DMS153 (cell line): ENCODE results near the gene TMEM191C.
"Not testable (repeated sequence)": the region's sequence is repeated elsewhere in the genome, so short reads cannot be mapped to it uniquely, and the experiment has no call there.

Experiments
- DNase-seq: peaks from one replicate; lab custom pipeline; 2025; lab: John Stamatoyannopoulos, UW

TMEM191C gene

DNA sequence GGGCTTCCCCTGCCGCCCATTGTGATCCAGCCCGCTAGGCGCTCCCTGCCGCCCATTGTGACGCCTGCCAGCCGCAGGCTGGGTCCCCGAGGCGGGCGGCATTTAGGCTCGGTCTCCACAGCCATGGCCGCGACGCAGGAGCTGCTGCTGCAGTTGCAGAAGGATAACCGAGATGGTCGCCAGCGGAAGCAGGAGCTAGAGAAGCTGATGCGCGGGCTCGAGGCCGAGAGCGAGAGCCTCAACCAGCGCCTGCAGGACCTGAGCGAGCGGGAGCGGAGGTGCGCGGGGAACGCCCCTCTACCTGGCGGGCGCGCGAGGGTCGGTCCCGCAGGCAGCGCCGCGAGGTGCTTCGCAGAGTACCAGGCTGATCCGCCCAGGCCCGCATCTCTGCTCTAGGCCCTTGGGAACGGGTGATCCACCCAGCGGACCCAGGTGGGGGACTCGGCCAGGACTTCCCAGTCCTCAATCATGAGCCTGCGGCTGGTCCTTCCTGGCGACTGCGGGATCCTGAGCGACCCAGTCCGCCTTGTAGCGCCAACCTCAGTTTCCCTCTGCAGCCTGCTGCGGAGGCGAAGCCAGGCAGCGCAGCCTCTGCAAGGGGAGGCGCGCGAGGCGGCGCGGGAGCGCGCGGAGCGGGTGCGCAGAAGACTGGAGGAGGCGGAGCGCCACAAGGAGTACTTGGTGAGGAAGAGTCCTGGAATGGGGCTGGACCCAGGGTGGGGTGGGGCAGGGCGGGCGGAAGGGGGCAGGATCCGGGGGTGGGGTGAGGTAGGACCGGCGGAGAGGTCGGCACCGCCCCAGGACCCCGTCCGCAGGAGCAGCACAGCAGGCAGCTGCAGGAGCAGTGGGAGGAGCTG is at the start of gene TMEM191C:
Gene TMEM191C, plus strand, starts transcription at position 51 of the 857 bp plus-strand sequence. Its CDS starts 73 bp downstream, at position 124.
- DNase-seq, result not testable (repeated sequence)

DNA sequence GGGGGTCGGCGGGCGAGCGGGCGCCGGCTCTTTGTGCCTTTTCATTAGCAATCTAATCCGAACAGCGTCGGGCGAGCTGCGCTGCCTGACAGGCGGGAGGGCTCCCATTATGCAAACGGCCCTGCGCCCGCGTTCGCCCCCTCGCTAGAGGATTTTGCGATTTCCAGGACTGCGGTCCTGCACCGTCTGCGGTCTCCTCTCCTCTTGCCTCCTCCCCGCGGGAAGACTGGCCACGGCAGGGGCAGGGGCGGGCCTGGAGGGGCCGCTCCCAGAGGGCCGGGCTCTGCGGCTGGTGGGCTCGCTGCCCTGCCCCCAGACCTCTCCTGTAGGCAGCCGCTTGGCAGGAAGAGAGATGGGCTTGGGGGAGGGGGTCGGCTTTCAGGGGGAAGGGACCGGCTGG is 49.3 kb upstream of the TMEM191C start:
- not testable (repeated sequence) for DNase-seq

DNA sequence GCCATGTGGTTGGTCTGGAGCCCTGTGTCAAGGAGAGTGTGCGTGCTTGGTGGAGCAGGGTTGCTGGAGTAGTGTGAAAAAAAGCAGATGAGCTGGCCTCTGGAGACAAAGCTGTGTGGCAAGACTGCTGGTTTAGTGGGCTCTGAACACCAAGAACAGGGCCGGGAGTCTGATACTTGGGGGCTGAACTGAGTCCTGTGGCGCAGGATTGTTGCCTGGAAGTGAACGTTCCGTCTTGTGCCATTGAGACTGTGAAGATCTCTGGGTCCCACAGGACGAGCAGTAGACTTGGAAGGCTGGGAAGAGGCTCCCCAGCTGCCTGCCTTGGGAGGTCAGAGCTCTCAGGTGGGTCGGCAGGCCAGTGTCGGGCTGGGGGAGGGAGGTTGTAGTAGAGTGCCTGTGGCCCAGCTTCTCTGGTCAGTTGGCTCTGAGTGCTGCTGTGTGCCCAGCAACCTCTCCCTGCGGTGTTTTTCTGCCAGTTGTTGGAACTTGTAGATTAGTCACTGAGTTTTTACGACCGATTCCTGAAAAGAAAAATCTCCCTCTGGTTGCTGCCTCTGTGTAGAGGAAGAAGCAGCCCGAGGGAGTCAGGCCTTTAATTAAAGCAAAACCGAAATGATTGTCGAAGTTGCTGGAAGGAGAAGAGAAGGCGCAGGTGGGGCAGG is 48.1 kb upstream of the TMEM191C start:
- not testable (repeated sequence) for DNase-seq

DNA sequence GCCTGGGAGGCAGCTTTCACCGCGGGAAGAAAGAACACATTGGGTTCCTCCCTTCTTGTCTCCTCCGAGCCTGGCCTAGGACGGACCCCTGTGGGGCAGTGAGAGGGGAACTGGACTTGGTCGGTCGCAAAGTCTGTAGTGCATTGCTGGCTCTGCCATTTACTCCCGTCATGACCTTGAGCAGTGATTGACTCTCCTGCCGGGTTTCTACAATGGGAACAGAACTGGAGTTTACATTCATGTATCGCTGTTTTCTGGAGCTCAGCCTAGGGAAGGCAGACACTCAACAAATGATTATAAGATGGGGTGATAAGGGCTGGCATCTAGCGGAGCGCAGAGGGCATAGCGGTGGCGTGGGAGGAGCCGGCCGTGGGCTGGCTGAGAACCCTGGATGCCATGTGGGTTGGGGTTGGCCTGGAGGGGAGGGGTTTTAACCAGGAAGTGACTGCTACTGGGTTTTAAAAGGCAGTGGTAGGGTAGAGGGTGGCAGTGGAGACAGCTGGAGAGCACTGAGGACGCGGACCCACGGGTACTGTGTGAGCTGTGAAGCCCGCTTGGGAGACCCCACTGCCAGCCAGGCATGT is 46.9 kb upstream of the TMEM191C start:
- DNase-seq, result not testable (repeated sequence)

DNA sequence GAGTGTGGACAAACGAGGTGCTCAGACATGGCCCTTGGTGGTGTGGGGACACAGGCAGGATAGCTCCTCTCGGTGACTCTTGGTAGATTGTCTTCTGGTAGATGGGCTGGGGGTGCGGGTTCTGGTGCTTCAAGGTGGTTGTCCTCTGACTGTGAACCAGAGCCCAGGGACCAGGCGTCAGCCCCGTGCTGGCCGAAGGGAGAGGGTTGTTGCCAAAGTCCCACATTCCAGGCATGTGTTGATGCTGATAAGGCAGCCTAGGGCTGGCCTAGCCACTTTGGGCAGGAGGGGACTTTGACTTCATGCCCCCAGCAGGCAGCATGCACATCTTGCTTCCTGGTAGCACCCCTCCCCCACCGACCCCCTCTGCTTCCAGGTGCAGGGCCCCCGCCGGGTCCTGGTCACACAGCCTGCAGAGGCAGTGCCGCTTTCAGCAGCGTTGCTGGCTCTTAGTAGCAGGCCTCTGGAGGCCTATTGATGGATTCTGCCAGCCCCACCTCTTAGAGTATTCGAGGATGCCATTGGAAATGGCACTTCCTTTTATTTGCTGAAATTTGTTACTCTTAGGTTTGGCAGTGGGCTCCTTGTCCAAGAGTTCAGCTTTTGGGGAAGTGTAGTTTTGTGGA is 43.0 kb upstream of the TMEM191C start:
- DNase-seq, result not testable (repeated sequence)

DNA sequence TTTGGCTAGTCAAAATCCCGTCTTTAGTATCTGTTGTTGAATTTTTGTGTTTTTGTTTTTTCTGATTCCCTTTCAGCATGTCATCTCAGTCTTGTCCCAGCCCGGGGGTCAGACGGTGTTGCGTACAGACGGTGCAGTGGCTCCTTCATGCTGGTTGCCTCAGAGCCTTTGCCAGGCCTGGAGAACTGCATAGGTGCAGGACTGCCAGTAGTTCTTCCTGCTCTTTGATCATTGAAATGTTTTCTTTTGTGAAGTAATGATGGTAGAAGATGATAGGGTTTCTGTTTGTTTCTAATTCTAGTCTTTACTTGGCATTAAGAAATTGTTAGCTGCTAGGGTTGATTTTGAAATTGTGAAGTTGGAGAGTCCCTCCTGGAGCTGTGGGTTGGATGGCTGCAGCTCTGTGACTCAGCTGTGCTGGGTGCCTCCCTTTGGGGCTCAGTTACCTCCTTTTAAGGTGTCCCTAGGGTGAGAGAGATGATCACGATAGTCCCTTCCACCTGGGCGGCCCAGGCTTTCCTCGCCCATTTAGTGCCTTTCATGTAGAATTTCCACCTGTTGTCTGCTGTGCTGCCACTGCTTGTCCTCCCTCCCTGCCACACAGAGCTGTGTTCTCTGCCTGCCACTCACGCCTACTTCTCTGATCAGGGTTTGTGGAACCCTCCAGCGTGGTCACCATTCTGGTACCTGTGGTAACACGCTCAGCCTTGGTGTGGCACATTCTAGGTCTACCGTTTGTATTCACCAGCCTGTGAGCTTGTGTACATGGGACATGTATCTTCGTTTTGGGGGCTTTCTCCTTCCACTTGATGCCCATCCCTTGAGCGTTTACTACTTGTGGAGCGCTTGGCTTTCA is 32.6 kb upstream of the TMEM191C start:
- not testable (repeated sequence) for DNase-seq

DNA sequence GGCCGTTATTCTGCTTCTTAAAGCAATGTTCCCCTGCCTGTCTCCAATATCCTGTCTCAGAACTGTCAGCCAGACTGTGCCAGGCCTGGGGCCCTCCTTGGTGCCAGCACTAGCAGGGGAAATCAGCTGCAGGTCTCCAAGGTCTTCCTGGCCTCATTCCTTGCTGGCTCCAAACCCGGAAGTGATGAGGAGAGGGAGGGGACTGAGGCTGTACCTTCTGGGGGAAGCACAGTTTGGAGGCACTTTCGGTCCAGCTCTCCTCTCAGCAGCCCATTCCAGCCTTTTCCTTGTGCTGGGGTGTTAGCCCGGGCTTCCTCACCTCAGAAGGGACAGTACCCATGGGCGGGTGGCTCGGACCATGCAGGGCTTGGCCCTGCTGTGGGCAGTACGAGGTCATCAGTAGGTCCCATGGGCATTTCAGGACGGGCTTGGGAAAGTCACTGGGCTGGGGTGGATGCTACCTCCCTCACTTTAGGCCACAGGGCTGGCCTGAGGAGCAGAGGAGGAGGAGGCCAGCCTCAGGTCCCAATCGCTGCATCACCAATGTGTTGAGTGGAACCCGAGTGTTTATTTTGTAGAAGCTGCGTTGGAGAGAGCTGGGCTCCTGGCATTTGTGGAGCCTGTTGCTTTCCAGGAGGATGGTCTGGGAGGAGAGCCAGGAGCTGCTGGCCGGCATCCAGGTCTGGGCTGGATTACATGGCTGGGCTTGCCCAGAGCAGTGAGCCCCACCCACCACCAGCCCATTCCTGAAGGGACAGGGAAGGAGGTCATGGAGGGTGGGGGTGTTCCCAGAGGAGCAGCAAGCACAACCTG is 31.0 kb upstream of the TMEM191C start:
- DNase-seq, result not testable (repeated sequence)

DNA sequence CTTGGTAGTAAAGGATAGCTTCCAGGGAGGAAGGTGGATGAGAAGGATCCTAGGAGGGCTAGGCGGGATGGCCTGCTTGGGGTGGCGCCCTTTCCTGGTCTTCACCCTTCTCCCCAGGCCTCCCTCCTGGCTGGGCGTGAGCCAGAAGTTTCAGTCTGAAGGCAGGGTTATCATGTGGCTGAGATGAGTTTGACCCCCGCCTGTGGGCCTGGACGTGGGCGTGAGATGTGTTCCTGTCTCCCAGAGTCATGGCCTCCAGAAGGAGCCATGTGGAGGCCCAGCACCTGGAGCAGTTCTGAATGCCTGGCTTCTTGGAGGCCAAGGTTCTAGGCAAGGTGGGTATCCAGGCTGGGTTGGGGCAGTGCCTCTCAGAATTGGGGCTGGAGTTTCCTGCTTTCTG is 29.2 kb upstream of the TMEM191C start:
- not testable (repeated sequence) for DNase-seq

DNA sequence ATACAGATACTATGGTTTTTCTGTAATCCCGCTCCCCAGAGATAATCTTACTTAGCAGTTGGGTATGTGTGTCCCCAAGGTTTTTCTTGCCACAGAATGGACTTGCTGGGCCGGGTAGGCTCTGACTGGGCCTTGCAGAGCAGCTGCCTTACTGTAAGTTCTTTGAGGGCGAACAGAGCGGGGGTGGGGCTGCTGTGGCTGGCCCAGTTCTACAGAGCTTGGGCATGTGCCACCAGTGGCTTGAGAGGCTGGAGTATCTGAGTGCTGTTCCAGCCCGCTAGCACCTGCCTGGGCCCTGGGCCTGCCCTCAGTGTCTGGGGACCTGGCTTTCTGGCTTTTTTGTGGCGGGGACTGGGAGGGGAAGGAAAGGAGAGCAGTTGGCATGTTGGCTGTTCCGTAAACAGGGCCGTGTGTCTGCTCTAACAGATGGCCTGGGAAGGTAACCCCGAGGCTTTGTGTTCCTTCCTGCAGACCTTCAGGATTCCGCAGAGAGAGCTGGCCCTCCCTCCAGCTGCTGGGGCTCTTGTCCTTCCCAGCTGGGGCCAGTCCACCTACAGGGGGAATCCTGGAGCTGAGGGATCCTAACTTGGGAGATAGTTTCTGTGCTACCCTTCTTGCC is 27.1 kb upstream of the TMEM191C start:
- not testable (repeated sequence) for DNase-seq

DNA sequence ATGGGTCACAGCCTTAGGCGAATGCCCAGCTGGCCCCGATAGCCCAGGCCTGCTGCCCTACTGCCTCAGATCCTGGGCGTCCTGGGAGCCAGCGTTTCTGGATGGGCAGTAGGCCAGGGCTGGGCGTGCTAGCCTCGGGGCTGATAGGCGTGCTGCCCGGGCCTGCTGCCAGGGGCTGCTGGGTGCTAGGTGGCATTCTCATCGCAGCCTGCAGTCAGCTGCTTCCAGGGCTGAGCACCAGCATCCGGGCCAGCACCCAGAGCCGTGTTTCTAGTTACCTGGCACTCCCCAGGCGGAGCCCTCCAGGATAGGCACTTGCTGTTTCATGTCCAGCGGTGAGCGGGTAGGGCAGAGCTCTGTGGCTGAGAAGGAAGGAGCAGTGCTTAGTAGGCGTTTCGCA is 26.5 kb upstream of the TMEM191C start:
- DNase-seq, result not testable (repeated sequence)

DNA sequence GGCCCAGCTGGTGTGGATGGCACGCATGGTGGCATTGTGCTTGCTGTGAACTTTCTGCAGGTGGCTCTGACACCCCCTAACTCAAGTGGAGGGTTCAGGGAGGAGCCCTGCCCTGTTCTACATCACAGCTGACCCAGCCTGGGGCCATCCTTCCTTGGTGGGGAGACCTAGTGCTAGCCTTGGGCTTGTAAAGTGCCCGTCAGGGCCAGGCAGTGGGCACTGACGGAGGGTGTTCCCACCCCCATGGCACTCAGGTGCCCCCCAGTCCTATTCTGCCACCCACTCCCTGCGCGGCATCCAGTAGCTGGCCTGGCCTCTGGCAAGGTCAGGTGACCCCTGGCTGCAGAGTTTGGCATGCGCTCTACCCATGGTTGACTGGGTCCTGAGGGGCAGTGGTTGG is 26.0 kb upstream of the TMEM191C start:
- DNase-seq, result not testable (repeated sequence)

DNA sequence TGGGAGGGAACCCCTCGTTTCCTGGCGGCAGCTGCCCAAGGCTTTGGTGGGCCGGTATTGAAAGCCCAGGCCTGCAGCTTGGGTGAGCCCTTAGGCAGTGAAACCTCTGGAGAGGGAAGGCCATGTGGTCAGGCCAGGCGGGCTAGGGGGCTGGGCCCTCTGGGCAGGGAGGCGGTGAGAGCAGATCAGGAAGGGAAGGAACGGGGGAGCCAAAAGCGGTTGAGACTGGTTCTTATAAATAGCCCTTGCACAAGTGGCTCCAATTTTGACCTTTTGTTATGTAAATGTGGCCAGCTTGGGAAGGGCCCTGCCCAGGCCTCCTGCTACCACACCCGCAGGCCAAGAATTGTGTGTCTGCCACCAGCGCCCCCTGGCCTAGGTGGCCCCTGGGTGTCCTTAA is 25.1 kb upstream of the TMEM191C start:
- not testable (repeated sequence) for DNase-seq

DNA sequence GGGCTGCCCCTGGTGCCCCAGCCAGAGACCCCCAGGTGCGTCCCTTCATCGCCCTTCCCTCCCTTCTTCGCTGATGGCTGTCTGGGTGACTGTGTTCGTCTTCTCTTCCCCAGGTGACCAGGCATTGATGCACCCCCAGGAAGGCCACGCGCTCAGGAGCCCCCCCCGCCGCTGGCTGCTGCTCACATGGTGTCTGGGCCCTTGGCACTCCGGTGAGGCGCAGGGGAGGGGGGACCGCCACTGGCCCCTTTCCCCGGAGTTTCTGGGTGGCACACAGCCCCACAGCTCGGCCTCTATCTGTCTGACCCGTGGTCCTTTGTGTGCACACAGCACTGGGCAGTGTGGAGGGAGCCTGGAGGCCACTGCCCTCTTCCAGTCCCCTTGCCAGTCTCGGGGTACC is 24.5 kb upstream of the TMEM191C start:
- not testable (repeated sequence) for DNase-seq

DNA sequence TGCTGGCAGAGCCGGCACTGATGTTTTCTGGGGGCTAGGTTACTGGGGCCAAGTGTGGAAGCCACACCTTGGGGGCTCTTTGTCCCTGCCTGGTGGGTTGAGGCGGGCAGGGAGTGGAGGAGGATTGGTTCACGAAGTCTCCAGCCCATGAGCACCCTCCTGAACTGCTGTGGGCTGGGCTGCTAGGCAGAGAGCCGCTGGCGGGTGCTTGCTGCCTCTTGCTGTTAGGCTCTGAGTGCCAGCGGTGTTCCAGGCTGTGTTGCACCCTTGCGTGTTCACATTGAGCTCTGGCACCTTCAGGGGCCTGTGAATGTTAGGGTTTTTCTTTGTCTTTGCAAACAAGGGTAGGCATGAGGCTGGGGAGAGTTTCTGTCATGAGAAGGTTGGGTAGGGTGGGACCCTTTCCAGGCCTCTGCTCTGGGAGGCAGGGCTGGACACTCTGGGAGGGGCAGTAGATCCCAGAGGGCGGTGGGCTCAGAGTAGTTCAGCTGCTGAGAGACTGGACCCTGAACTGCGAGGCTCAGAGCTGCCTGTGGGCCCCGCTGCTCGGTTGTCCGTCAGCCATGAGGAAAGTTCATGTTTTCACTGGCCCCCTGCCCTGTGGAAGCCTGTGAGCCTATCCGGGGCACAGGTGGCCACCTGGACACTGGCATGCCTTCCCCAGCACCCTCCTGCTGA is 24.0 kb upstream of the TMEM191C start:
- DNase-seq, result no peak

DNA sequence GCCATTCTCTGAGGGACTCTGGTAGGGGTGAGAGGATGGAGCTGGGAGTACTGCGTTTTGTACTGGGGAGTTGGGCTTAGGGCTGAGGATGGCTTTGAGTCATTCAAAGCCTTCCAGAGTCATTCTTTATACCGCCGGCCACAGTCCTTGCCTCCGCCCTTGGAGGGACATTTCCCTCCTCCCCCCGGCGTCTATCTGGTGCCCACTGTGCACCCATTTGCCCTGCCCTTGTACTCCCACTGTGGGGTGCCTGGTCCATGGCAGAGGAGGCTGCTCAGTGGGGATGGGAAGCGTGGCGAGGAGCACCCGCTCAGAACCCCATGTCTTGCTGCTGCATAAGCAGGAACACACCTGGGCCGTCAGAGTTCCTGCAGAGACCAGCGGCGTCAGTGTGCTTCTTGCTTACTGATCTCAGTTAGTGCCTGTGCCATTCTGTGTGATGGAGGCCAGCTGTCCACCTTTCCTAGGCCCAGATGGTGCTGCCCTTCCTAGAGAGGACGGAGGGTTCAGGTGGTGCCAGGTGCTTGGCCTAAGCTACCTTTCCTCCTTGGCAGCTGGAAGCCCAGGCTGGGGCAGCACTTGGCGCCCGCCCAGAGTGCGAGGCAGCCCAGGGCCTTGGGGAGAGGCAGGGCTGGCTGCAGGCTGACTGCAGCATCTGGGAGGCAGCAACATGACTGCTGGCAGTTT is 23.3 kb upstream of the TMEM191C start:
- DNase-seq, result no peak

DNA sequence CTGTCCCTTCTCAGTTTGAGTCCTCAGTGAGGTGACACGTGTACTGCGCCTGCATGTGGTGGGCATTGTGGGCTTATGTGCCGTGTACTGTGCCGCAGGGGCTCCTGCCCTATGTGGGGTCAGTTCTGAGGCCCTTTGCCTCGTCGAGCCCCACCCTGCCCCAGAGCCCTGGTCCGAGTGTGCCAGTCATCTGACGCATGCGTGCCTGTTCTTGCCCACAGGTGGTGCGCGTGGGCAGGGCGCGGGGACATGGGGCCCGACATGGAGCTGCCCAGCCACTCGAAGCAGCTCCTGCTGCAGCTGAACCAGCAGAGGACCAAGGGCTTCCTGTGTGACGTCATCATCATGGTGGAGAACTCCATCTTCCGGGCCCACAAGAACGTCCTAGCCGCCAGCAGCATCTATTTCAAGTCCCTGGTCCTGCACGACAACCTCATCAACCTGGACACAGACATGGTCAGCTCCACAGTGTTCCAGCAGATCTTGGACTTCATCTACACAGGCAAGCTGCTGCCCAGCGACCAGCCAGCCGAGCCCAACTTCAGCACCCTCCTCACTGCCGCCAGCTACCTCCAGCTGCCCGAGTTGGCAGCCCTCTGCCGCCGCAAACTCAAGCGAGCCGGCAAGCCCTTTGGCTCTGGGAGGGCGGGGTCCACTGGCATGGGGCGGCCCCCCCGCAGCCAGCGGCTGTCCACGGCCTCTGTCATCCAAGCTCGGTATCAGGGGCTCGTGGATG is 22.3 kb upstream of the TMEM191C start:
- DNase-seq, result no peak

DNA sequence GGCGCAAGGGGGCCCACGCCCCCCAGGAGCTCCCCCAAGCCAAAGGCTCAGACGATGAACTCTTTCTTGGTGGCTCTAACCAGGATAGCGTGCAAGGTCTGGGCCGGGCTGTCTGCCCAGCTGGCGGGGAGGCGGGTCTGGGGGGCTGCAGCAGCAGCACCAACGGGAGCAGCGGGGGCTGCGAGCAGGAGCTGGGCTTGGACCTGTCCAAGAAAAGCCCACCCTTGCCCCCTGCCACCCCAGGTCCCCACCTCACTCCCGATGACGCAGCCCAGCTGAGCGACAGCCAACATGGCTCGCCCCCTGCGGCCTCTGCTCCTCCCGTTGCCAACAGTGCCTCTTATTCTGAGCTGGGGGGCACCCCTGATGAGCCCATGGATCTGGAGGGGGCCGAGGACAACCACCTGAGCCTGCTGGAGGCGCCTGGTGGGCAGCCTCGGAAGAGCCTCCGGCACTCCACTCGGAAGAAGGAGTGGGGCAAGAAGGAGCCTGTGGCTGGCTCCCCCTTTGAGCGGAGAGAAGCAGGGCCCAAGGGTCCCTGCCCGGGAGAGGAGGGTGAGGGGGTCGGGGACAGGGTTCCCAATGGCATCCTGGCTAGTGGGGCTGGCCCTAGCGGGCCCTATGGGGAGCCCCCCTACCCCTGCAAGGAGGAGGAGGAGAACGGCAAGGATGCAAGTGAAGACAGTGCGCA is 21.6 kb upstream of the TMEM191C start:
- no peak for DNase-seq
